Right lung (tissue), 5 donors: ENCODE data around the gene PSPC1. TPM values are rescaled to one million over a fixed set of nuclear protein-coding genes. Genes with fewer than 3 reads are reported as not detected.
"Not testable (repeated sequence)": the region's sequence is repeated elsewhere in the genome, so short reads cannot be mapped to it uniquely, and the experiment has no call there.

Experiments used
- DNase-seq, 2 donors: peaks; one replicate each; pipeline ENCODE4 v3.0.0-alpha.2; 2013
- polyA plus RNA-seq, 5 donors: library from polyadenylated mRNA; unstranded; fragments of 120-200 nt; gene quantifications; one replicate each; pipeline versions ENCODE4 v1.2.1 to v1.2.3, GENCODE V29; 2013; ENCODE audit warnings: inconsistent platforms in 1 of 5, low replicate concordance in 1 of 5; ENCODE audit not compliant: insufficient read length in 5 of 5, insufficient read depth in 1 of 5

The PSPC1 gene
- polyA plus RNA-seq, 5 donors, result 66.8 to 85.0 (median 80.1) TPM

DNA sequence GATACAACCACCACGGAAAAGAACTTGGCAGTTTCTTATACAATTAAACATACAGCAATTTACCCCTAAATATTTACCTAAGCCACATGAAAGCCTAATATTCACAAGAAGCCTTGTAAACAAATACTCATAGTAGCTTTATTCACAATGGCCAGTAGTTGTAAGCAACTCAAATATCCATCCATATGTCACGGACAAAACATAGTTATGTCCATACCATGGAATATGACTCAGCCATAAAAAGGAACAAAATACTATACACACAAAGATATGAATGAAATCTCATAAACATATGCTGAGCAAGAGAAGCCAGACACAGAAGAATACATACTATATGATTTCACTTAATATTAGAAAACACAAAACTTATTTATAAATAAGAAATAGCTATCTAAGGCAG is 12.9 kb downstream of the PSPC1 start:
- no peak for DNase-seq

DNA sequence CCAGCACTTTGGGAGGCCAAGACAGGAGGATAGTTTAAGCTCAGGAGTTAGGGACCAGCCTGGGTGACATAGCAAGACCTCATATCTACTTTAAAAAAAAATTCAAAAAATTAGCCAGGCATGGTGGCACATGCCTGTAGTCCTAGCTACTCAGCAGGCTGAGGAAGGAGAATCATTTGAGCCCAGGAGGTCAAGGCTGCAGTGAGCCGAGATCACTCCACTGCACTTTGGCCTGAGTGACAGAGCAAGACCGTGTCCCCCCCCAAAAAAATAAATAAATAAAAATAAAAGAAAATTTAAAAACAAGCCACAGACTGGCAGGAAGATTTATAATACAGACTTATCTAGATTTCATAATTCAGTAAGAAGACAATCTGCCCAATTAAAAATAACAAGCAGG is 14.8 kb downstream of the PSPC1 start:
- DNase-seq, result no peak

DNA sequence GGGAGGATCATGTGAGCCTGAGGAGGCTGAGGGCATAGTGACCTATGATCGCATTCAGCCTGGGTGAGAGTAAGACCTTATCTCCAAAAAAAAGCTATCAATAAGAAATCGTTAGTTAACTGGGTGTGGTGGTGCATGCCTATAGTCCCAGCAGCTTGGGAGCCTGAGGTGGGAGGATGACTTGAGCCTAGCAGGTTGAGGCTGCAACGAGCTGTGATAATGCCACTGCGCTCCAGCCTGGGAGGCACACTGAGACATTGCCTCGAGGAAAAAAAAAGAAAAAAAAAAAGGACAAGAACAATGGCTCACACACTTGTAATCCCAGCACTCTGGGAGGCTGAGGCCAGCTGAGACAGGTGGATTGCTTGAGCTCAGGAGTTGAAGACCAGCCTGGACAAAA is 16.2 kb downstream of the PSPC1 start:
- DNase-seq, result no peak

DNA sequence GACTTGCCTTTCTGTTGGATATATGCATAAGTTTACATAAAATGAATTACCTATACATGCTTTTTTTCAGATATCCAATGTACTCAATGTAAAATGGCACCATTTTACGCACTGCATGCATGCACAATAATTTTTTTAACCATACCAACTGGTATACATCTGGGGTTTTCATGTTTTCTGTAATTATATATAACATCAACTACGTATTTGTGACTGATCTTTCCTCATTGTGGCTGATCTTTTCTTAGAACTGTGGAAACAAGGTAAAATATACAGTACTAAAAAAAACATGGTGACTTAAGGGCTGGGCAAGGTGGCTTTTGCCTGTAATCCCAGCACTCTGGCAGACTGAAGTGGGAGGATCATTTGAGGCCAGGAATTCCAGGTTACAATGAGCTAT is 18.5 kb downstream of the PSPC1 start:
- DNase-seq, result no peak

DNA sequence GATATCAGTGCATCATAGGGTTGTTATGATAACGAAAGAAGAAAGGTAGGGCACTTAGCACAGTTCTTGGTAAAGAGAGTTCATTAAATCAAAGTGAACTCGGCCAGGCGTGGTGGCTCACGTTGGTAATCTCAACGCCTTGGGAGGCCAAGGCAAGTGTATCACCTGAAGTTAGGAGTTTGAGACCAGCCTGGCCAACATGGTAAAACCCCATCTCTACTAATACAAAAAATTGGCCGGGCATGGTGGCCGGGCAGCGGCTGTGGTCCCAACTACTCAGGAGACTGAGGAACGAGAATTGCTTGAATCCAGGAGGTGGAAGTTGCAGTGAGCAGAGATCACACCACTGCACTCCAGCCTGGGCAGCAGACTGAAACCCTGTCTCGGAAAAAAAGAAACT is 19.1 kb downstream of the PSPC1 start:
- no peak for DNase-seq

DNA sequence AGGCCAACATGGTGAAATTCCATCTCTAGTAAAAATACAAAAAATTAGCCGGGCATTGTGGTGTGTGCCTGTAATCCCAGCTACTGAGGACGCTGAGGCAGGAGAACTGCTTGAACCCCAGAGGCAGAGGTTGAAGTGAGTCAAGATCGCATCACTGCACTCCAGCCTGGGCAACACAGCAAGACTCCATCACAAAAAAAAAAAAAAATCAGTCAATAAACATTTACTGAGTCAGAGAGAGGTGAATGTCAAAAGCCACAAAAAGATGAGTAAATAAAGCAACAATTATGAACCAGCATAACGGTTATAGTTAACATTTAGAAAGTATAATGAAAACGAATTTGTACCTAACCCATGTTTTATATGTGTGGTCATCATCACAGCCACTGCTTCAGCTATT is 23.1 kb downstream of the PSPC1 start:
- DNase-seq, result no peak

DNA sequence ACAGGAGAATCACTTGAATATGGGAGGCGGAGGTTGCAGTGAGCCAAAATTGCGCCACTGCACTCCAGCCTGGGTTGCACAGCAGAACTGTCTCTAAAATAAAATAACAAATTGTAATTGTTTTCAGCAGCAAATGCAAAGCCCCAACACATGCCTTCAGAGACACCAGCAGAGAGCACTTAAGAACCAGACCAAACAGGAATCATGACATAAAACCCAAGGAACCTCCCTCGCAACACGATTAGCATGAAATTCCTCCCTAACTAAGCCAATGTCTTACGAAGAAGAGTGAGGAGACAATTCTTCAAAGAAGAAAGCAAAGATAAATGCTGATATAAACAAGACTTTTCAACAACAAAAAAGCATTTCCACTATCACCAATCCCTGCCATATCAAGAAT is 40.1 kb downstream of the PSPC1 start:
- no peak for DNase-seq

DNA sequence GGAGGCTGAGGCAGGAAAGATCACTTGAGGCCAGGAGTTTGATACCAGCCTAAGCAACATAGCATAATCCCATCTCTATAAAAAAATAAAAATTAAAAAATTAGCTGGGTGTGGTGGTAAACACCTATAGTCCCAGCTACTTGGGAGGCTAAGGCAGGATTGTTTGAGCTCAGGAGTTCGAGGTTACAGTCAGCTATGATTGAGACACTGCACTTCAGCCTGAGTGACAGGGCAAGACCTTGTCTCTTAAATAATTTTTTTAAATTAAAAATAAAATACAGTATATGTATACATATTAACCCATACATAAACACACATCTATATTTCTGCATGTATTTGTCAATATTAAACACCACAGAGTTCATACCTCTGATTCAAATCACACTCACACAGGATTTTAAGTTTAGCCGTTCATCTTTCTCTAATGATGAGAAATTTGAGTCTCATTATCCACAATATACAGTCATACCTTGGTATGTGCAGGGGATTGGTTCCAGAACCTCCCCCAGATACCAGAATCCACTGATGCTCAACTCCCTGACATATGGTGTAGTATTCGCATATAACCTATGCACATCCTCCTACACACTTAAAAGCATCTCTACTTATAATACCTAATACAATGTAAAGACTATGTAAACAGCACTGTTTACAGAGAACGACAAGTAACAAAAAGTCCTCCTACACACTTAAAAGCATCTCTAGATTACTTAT is 44.7 kb downstream of the PSPC1 start:
- no peak for DNase-seq

DNA sequence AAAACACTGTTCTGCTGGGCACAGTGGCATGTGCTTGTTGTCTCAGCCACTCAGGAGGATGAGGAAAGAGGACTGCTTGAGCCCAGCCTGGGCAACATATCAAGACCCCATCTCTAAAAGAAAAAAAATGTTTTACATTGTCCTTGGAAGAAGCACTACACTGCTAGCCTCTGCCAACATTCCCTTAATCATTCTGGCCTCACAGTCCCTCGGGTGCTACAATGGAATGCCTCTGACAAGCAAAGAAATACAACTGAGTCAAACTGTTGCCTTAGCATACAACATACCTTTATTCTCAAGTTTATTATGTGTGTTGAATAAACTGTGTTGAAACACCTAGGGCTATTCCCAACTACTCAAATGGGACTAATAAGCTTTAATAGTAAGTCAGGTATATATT is 56.1 kb downstream of the PSPC1 start:
- DNase-seq, result no peak

DNA sequence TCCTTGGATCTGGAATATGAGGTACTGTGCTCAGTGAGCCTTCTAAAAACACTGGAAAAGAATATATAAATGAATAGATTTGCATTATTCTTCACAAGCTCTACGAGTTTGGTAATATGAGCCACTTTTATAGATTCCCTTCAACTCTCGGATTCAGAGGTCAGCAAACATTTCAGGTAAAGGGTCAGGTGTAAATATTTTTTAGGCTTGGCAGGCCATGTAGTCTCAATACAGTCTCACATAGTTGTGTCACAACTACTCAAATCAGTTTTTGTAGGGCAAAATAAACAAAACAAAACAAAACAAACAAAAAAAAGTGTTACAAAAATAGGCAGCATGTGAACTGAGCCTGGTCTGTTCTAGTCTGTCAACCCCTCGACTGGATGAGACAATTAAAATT is 57.4 kb downstream of the PSPC1 start:
- DNase-seq, result no peak

DNA sequence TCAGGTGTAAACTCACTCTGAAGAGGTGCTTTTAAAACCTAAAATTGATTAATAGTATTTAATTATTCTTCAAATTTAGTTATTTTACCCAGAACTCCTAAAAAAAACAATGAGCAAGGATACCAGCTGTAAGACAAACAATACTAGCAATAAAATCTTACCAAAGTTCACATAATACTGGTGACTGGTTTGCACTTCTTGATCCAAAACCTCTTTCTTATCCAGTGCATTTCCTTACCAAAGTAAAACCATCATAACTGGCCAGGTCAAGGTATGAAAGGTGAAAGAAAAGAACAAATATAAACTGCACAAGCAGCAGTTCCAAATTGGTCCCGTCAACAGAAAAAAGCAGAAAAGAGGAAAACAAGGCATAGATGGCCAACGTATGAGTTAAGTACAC is 62.7 kb downstream of the PSPC1 start:
- DNase-seq, result no peak

DNA sequence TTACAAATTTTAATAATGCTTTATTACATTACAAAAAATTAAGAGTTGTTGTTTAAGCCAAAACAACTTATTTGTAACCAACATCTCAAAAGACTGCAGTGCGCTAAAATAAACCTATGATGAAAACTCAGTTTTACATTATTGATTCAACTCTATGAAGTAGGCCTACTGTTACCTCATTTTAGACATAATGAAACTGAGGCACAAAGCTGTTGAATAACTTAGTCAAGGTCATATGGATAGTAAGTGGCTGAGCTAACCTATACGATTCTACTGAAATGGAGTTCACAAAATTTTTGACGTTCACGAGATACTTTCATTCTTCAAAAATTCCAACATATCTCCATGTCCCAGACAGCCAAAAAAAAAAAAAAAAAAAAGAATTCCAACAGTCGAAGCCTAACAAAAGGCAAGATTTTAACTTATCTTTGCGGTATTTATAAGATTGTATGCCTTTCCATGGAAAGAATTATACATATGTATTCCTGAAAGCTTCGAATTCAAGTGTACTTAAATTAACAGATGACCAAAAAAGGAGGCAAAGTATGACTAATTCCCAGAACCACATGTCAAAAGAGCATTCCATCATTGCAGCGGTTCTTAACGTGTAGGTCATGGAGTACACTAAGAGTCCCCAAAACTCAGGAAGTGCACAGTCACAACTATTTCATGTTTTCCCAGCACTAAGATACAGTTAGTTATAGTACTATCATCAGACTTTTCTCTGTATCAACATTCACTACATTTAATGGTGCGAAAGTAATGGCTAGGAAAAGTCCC is 69.4 kb downstream of the PSPC1 start:
- no peak for DNase-seq

DNA sequence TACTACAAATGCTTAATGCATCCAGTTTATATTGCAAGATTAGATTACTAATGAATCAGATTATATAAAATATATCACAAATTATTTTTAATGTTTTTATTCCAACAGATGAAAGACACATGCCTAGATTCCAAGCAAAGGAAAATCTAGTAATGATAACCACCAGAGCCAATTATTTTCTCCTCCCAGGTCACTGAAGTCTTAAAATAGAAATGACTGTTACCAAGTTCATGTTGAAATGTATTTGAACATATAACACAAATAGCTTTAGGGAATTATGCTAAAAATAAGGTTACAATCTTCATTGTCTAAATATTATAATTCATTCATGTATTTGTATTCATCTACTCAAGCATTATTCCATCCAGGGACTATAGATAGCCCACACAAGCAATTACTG is 73.0 kb downstream of the PSPC1 start:
- DNase-seq, result not testable (repeated sequence)

DNA sequence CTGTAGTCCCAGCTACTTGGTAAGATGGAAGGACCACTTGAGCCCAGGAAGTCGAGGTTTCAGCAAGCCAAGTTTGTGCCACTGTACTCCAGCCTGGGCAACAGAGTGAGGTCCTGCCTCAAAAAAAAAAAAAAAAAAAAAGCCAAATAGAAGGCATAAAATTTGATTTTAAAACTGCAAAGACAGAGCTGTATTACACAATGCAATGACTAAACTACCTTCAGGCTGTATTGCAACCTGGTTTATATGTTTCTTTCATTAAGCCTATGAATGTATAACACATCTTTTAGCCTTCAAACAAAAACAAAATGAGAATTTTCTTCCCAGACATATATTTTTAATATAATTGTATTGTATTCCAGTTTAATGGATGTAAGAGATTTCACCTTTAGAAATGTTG is 73.7 kb downstream of the PSPC1 start:
- DNase-seq, result not testable (repeated sequence)

DNA sequence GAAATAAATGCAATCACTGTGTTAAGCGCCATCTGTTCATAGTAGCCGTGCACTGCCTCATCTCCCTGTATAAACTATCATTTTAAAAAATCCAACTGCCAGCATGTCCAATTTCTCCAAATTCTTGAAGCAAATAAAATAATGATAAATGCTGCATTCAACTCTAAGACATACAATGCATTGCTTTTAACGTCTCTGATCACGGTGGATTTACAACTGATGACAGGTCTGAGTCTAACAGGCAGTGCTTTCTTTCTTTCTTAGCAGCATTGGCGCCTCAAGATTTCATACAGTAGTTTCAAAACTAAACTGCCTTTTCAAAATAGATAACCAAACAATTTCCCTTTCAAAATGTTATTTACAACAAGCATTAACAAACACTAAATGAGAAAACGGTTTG is 78.5 kb downstream of the PSPC1 start:
- not testable (repeated sequence) for DNase-seq

DNA sequence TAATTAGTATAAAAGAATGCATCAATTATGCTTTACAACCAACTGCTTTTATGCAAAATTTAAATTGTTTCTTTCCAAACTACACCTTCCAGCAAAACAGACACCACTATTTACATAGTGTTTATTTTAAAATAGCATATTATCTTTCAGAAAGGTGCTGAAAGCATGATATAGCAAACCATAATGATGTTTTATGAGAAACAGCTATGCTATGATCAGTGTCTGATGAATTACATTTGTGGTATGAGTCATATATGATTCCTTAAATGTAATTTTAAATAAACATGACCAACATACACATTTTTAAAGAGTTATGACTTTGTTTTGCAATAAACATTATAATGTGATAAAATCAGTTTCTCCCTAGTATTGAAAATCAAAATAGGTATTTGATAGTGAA is 81.1 kb downstream of the PSPC1 start:
- DNase-seq, result not testable (repeated sequence)

DNA sequence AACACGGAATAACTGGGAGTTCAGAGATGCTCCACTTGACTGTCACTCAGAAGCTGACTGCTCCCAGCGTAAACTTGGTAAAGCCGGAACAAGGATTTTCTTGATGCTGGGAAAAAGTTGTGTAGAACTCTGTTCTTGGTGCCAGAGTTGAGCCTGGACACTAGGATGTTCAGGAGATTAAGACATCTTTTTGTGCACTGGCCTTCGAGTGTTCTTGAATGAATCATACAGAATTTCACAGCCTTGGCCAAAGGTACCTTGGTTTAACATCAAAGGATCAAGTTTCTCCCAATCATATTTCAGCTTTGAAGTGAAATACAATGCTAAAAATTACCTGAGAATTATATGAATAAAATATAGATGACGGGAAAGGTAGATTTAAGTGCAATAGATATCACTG is 81.8 kb downstream of the PSPC1 start:
- DNase-seq, result not testable (repeated sequence)

DNA sequence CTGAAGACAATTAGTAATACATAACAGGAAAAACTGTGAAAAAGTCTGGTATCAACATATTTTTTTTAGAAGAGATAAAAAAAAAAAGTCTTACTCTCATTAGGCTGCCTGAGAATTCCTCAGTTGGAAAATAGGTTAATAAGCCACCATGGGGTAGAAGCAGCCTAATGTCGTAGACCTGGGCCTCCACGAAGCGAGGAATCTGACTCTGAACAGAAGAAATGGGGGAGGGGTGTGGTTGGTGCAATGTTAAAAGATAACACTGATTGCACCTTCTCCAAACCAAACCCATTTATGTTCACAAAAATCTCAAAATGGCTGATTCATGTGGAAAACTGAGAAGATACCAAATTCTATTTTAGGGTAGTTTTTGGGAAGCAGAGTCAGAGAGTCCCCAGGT is 86.9 kb downstream of the PSPC1 start:
- no peak for DNase-seq

DNA sequence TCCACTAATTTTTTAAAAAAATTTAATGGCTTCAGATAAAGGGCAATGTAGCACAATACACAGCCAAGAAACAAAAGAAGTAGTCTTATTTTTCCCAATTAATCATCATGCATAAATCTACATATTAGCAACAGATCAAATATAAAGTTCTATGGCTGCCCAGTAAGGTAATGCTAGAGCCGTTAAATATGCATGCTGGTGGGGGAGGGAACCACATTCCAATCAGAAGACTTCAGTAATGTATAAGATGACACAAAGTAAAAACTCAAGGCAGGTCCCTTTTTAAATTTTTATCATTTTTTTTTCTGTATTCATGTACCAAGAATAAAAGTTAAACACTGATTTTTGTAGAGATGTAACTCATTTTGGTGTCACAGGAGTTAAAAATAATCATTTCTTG is 87.3 kb downstream of the PSPC1 start:
- no peak for DNase-seq

DNA sequence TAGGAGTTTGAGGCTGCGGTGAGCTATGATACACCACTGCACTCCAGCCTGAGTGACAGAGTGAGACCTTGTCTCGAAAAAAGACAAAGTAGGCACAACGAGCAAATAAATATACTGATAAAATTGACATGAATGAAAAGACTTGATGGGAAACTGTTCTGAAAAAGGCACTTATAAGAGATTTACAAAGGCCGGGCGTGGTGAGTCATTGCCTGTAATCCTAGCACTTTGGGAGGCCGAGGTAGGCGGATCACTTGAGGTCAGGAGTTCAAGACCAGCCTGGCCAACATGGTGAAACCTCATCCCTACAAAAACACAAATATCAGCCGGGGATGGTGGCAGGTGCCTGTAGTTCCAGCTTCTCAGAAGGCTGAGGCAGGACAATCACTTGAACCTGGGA is 91.3 kb downstream of the PSPC1 start:
- not testable (repeated sequence) for DNase-seq

DNA sequence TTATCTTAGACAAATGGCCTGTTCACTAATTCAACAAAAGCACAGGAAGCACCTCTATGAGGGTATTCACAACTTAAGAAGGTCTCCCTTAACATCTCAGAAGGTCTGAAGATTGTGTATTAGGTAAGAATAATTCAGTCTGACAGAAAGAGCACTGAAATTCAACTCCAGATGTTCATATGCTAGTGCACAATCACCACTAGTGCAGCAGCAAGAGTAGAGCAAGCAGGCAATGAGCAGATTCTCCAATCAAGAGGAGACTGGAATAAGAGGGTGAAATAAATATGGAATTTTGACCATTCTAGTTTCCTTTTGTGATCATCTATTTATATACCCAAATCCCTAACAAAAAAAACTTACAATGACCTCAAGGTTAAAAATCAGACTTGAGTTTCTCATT is 97.3 kb downstream of the PSPC1 start:
- DNase-seq, result no peak

DNA sequence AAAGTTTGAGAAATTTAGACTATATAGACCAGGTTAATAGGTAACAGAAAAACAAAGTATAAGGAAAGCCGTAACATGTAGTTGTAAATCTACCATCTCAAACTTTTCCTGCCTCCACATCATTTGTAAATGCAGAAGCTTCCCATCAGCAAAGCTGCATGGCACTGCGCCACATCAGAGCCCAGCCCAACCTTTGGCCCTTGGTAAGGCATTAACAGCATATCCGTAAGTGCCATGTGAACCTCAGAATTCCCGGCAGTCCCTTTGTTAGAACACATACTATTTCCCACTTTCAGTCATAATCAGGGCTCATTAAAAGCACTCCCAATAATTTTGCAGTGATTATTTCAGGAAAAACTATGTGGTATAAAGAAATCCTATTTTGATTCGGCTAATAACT is 97.7 kb downstream of the PSPC1 start:
- DNase-seq, result no peak

DNA sequence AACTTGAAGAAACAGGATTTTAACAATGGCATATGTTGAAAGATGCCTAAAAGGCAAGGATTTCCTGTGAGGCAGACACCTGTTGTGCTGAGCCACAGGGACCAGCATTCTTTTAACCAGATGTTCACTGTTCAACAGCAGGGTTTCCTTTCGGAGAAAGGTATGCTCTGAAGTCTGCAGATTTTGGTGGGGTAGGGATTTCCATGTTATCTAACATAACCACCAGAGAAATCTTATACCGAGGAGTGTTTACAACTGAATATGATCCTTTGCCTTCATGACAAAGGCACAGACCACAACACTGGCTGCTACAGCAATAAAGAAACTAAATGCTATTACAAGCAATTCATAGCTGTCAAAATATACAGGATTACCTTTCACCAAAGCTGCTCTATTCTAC is 101.2 kb downstream of the PSPC1 start:
- DNase-seq, result no peak

DNA sequence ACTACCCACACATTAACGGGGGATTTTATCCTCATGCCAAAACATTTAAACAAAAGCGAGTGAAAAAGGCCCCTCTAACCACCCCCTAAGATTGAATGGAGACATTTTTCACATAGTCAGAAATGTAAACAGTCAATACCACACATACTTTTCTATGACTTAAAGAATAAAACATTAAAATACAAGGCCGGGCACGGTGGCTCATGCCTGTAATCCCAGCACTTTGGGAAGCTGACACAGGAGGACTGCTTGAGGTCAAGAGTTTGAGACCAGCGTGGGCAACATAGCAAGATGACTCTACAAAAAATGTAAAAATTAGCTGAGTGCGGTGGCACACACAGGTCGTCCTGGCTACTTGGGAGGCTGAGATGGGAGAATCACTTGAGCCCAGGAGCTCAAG is 102.0 kb downstream of the PSPC1 start:
- DNase-seq, result no peak
